Measurements from ENCODE around the gene ZNF586.
"Not testable (repeated sequence)": the region's sequence is repeated elsewhere in the genome, so short reads cannot be mapped to it uniquely, and the experiment has no call there.

The ZNF586 gene

GRCh38 chr19:57778336-57778735 is 8.9 kb downstream of the ZNF586 start:
- no peak for DNase-seq
- H3K27me3 Mint-ChIP-seq: no peaks in the 10 kb centered on the region
- peaks cover 46 to 59% of the 10 kb centered on the region in 2 donors for H3K9me3 Mint-ChIP-seq
- peaks cover 6% of the 10 kb centered on the region for H3K4me1 Mint-ChIP-seq
- H3K27ac Mint-ChIP-seq: peak overlapping the region in 1 of 2 donors; percentile 31
- no peak for ATAC-seq
- H3K4me3 Mint-ChIP-seq: no peak overlapping the region

GRCh38 chr19:57779220-57779845 is 9.9 kb downstream of the ZNF586 start:
- H3K9me3 Mint-ChIP-seq: peaks cover 40 to 52% of the 10 kb centered on the region in 2 donors
- H3K27ac Mint-ChIP-seq: peak overlapping the region in 1 of 2 donors; percentile 65
- no peak for ATAC-seq
- H3K4me1 Mint-ChIP-seq: no peaks in the 10 kb centered on the region
- no peaks in the 10 kb centered on the region for H3K27me3 Mint-ChIP-seq
- H3K4me3 Mint-ChIP-seq: no peak overlapping the region
- DNase-seq: no peak

- Mint-ChIP-seq H3K4me3 (peak overlapping the region in 1 of 2 donors; percentile 26), H3K4me1 (peaks cover 11% of the 10 kb centered on the region), H3K27me3 (no peaks in the 10 kb centered on the region), H3K27ac (peak overlapping the region in 1 of 2 donors; percentile 66), H3K9me3 (peaks cover 40 to 57% of the 10 kb centered on the region in 2 donors)
- no peak for ATAC-seq
- DNase-seq: no peak
Measured at GRCh38 chr19:57786286-57786685, 16.8 kb downstream of the ZNF586 start.

GRCh38 chr19:57786906-57787305 is 17.4 kb downstream of the ZNF586 start:
- H3K9me3 Mint-ChIP-seq: peaks cover 40 to 56% of the 10 kb centered on the region in 2 donors
- ATAC-seq (no peak), DNase-seq (no peak)
- H3K4me3 Mint-ChIP-seq: no peak overlapping the region
- peaks cover 11% of the 10 kb centered on the region for H3K4me1 Mint-ChIP-seq
- no peaks in the 10 kb centered on the region for H3K27me3 Mint-ChIP-seq
- H3K27ac Mint-ChIP-seq: no peak overlapping the region

- H3K27me3 Mint-ChIP-seq: no peaks in the 10 kb centered on the region
- H3K9me3 Mint-ChIP-seq: peaks cover 40 to 56% of the 10 kb centered on the region in 2 donors
- no peak overlapping the region for H3K27ac Mint-ChIP-seq
- ATAC-seq: no peak
- peaks cover 11% of the 10 kb centered on the region for H3K4me1 Mint-ChIP-seq
- no peak for DNase-seq
- H3K4me3 Mint-ChIP-seq: no peak overlapping the region
Measured at GRCh38 chr19:57788114-57788692, 18.7 kb downstream of the ZNF586 start.

- H3K4me1 Mint-ChIP-seq: peaks cover 11% of the 10 kb centered on the region
- no peaks in the 10 kb centered on the region for H3K27me3 Mint-ChIP-seq
- no peak overlapping the region for H3K27ac Mint-ChIP-seq
- peaks cover 40 to 56% of the 10 kb centered on the region in 2 donors for H3K9me3 Mint-ChIP-seq
- no peak for ATAC-seq
- no peak overlapping the region for H3K4me3 Mint-ChIP-seq
- DNase-seq: no peak
Measured at GRCh38 chr19:57789288-57789687, 19.8 kb downstream of the ZNF586 start.

- not testable (repeated sequence) for ATAC-seq, H3K4me3 Mint-ChIP-seq, H3K27me3 Mint-ChIP-seq, DNase-seq, H3K4me1 Mint-ChIP-seq, H3K9me3 Mint-ChIP-seq, H3K27ac Mint-ChIP-seq
Measured at GRCh38 chr19:57796580-57796979, 27.1 kb downstream of the ZNF586 start.

- peaks cover 0 to 1% of the 10 kb centered on the region in 2 donors for H3K9me3 Mint-ChIP-seq
- no peak for ATAC-seq
Measured at GRCh38 chr19:57800696-57801095, 31.2 kb downstream of the ZNF586 start.

GRCh38 chr19:57802269-57802668 is 32.8 kb downstream of the ZNF586 start:
- no peak overlapping the region for H3K4me3 Mint-ChIP-seq
- ATAC-seq: no peak
- no peak overlapping the region for H3K27ac Mint-ChIP-seq

More at GRCh38 chr19:57800696-57801095, 31.2 kb downstream of the ZNF586 start:
- H3K27me3 Mint-ChIP-seq: no peaks in the 10 kb centered on the region
- H3K27ac Mint-ChIP-seq: no peak overlapping the region
- H3K4me3 Mint-ChIP-seq: no peak overlapping the region
- DNase-seq: no peak
- H3K4me1 Mint-ChIP-seq: peaks cover 27% of the 10 kb centered on the region

GRCh38 chr19:57803265-57803593 is 33.8 kb downstream of the ZNF586 start:
- H3K27me3 Mint-ChIP-seq: no peaks in the 10 kb centered on the region

More at GRCh38 chr19:57802269-57802668, 32.8 kb downstream of the ZNF586 start:
- no peak for DNase-seq
- Mint-ChIP-seq H3K4me1 (peaks cover 27% of the 10 kb centered on the region), H3K27me3 (no peaks in the 10 kb centered on the region), H3K9me3 (no peaks in the 10 kb centered on the region)

GRCh38 chr19:57803594-57804325 is 34.3 kb downstream of the ZNF586 start:
- peak overlapping the region; percentile 84 to 92 for H3K4me3 Mint-ChIP-seq
- H3K9me3 Mint-ChIP-seq: no peaks in the 10 kb centered on the region
- peak overlapping the region; percentile 82 for H3K27ac Mint-ChIP-seq
- H3K4me1 Mint-ChIP-seq: peaks cover 27% of the 10 kb centered on the region
- ATAC-seq: no peak
- no peak for DNase-seq
- H3K27me3 Mint-ChIP-seq: no peaks in the 10 kb centered on the region

More at GRCh38 chr19:57803265-57803593, 33.8 kb downstream of the ZNF586 start:
- Mint-ChIP-seq H3K9me3 (no peaks in the 10 kb centered on the region), H3K4me3 (peak overlapping the region; percentile 84 to 92), H3K4me1 (peaks cover 27% of the 10 kb centered on the region), H3K27ac (peak overlapping the region; percentile 80 to 82)
- no peak for DNase-seq
- no peak for ATAC-seq

- H3K27ac Mint-ChIP-seq: no peak overlapping the region
- no peaks in the 10 kb centered on the region for H3K9me3 Mint-ChIP-seq
- peaks cover 37% of the 10 kb centered on the region for H3K4me1 Mint-ChIP-seq
- no peak overlapping the region for H3K4me3 Mint-ChIP-seq
- ATAC-seq: no peak
- no peaks in the 10 kb centered on the region for H3K27me3 Mint-ChIP-seq
- DNase-seq: no peak
Measured at GRCh38 chr19:57807541-57807940, 38.1 kb downstream of the ZNF586 start.

GRCh38 chr19:57810410-57811295 is 41.2 kb downstream of the ZNF586 start:
- H3K4me1 Mint-ChIP-seq: peaks cover 46% of the 10 kb centered on the region
- H3K9me3 Mint-ChIP-seq, ATAC-seq, H3K4me3 Mint-ChIP-seq, H3K27ac Mint-ChIP-seq, H3K27me3 Mint-ChIP-seq, DNase-seq: not testable (repeated sequence)

GRCh38 chr19:57812226-57812625 is 42.8 kb downstream of the ZNF586 start:
- ATAC-seq (peak; percentile 69), DNase-seq (peak in 1 of 2 donors; percentile 24)
- Mint-ChIP-seq H3K27ac (peak overlapping the region; percentile 29 to 44), H3K4me3 (peak overlapping the region; percentile 16 to 65), H3K27me3 (no peaks in the 10 kb centered on the region), H3K4me1 (peaks cover 52% of the 10 kb centered on the region), H3K9me3 (no peaks in the 10 kb centered on the region)
